Ovary (tissue), 3 donors: ENCODE results near the gene RNU2-63P.

Experiments used
- CTCF ChIP-seq, 3 donors: fragments of 450-650 bp in 2 of 3; fragments of 200-600 bp in 1 of 3; IDR thresholded peaks; one replicate each; pipeline versions ENCODE4 v1.5.1 to v1.8.0; 2016 to 2022; ENCODE audit warnings: antibody characterized with exemption in 3 of 3, mild to moderate bottlenecking in 1 of 3
- EP300 ChIP-seq: sonication (generic); formaldehyde crosslinking; IDR thresholded peaks from one replicate; pipeline ENCODE4 v1.6.1; 2017; ENCODE audit warnings: antibody characterized with exemption
- POLR2A ChIP-seq: fragments of 450-650 bp; IDR thresholded peaks from one replicate; pipeline ENCODE4 v1.6.1; 2017; ENCODE audit warnings: antibody characterized with exemption, mild to moderate bottlenecking, moderate library complexity
- donor health status: DM: no; HTN: no; CAD: no.

- TF ChIP-seq CTCF (IDR thresholded peaks at IDR 0.05) (no peak), POLR2A (no peak), EP300 (no peak)
These were observed 36.9 kb upstream of the RNU2-63P start for GRCh38 chr2:88053296-88053695.
